Upper lobe of left lung (tissue), 4 donors: ENCODE data around the gene CYP4V2.

Source experiments
- POLR2A ChIP-seq, 4 donors: fragments of 450-650 bp; IDR thresholded peaks; one replicate each; pipeline ENCODE4 v1.5.1; 2016 to 2017; ENCODE audit warnings: antibody characterized with exemption in 4 of 4, mild to moderate bottlenecking in 2 of 4
- TF ChIP-seq, protein P1 (sequence below), 6 experiments: fragments of 450-650 bp in 4 of 6; fragments of 200-600 bp in 2 of 6; sonication (generic) in 2 of 6; IDR thresholded peaks; one replicate each; pipeline ENCODE4 v1.5.1; 2016 to 2019; ENCODE audit warnings: antibody characterized with exemption in 6 of 6

DNA sequence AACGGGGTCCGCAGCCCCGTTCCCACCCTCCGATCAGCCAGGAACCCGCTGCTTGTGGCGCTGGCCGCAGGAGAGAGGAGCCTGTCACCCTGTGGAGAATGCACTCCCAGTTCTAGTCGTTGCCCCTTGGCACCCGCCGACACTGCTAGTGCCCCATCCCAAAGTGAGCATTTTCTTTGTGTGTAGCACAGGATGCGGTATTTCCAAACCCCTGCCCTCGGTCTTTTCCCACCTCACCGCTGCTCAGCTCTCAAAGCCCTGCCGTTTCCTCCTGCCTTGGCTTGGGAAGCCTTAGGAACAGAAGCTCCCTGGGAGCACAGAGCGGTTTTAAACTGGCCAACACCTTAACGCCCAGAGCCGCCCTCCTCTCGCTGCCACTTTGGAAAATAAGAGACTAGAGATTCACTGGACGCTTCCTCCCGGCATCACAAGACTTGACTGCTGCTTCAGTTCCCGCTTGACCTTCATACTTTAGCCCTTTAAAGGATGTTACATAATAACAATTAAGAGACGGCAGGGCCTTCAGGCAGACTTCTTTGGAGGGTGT, 772 bp downstream of the CYP4V2 start:
- TF ChIP-seq, protein P1, sequence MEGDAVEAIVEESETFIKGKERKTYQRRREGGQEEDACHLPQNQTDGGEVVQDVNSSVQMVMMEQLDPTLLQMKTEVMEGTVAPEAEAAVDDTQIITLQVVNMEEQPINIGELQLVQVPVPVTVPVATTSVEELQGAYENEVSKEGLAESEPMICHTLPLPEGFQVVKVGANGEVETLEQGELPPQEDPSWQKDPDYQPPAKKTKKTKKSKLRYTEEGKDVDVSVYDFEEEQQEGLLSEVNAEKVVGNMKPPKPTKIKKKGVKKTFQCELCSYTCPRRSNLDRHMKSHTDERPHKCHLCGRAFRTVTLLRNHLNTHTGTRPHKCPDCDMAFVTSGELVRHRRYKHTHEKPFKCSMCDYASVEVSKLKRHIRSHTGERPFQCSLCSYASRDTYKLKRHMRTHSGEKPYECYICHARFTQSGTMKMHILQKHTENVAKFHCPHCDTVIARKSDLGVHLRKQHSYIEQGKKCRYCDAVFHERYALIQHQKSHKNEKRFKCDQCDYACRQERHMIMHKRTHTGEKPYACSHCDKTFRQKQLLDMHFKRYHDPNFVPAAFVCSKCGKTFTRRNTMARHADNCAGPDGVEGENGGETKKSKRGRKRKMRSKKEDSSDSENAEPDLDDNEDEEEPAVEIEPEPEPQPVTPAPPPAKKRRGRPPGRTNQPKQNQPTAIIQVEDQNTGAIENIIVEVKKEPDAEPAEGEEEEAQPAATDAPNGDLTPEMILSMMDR (IDR thresholded peaks at IDR 0.05), result no peak
- TF ChIP-seq POLR2A (IDR thresholded peaks at IDR 0.05), result no peak
